ENCODE results near the gene CDC14B.
A peak's percentile ranks its signal among the peaks of the same experiment; 100 is the strongest.
"Not testable (repeated sequence)": the region's sequence is repeated elsewhere in the genome, so short reads cannot be mapped to it uniquely, and the experiment has no call there.

CDC14B gene

DNA sequence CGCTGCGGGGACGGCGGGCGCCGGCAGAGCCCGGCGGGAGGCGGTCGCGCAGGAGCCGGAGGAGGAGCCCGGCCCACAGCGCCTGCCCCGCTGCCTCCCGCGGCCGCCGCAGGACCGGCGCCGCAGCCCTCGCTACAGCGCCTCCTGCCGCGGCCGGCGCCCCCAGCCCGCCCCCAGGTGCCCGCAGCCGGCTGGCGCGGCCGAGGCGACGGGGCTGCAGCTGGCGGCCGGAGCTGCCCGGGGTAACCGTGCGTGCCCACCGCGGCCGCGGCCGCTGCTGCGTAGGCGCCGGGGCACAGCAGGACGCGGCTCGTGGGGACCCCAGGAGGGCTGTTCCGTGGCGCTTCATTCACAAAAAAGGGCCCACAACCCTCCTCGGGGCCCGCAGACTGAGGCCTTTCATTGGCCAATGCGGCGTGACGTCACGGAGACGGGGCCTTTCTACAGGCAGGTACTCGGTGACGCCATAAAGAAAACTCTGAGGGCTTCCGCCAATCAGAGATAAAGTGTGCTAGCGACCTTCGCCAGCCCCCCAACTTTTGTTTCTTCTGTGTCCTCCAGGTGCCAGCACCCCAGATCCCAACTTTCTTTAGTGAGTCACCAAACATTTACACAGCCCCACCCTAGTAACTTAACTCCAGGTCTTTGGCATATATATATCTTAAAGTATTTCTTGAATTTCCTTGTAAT is at the start of gene CDC14B:
CDC14B (minus strand) TSS at position 353 of the 690 bp plus-strand sequence. CDS start 465 bp downstream, outside the sequence.
- peak; percentile 76 for DNase-seq (ENCODE audit: low read depth)

DNA sequence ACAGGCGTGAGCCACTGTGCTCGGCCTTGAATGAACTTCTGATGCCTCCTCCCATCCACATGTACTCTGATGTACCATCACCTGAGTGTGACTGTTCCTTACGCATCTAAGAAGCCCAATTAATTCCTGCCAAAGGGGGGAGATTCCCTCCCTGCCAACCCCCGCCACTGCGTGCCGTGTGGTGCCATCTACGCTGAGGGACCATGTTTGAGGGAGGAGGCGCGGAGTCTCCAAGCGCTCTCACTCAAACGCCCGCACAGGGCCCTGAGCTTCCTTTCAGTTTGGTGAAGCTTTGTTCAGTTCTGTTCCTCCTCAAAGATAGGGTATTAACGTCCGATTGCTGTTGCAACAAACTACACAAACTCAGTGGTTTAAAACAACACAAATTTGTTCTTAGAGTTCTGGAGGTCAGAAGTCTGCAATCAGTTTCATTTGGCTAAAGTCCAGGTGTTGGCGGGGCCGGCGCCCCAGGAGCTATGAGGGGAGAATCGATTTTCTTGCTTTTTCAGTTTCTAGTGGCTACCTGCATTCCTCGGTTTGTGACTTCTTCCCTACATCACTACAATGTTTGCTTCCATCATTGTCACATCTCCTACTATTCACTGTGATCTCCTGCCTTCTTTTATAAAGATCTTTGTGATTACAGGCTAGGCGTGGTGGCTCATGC is 49.4 kb upstream of the CDC14B start:
- DNase-seq (ENCODE audit: low read depth) = no peak

DNA sequence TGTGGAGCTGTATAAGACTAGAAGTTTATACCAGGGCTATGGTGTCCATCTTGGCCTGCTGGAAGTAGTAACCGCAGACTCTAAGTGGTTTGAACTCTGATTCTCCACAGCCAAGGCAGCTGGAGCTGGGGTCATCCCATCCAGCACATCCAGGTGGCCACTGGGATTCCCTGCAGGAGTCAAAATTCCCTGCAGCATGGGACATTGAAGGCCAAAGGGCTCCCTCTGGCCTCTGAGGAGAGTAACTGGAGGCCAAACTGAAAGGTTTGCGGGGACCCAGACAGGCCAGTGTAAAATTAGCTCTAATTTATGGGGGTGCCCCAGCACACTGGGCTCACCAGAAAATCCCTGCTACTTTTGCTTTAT is 47.7 kb upstream of the CDC14B start:
- DNase-seq (ENCODE audit: low read depth) = no peak

GRCh38 chr9:96666653-96667362 is 47.2 kb upstream of the CDC14B start:
- not testable (repeated sequence) for DNase-seq (ENCODE audit: low read depth)

- DNase-seq (ENCODE audit: low read depth) = no peak
Measured at GRCh38 chr9:96665789-96666188, 46.1 kb upstream of the CDC14B start.

GRCh38 chr9:96663506-96664120 is 44.0 kb upstream of the CDC14B start:
- DNase-seq (ENCODE audit: low read depth) = no peak

DNA sequence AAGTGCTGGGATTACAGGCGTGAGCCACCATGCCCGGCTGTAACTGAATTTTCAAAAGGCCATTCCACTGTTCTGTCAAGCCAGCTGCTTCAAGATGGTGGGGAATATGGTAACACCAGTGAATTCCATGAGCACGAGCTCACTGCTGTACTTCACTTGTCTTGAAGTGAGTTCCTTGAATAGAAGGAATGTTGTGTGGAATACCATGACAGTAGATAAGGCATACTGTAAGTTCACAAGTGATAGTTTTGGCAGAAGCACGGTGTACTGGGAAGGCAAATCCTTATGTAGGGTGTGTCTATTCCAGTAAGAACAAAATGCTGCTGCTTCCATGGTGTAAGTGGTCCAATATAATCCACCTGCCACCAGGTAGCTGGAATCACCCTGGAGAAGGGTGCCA is 42.1 kb upstream of the CDC14B start:
- DNase-seq (ENCODE audit: low read depth) = no peak

GRCh38 chr9:96660692-96661248 is 41.1 kb upstream of the CDC14B start:
- no peak for DNase-seq (ENCODE audit: low read depth)

DNA sequence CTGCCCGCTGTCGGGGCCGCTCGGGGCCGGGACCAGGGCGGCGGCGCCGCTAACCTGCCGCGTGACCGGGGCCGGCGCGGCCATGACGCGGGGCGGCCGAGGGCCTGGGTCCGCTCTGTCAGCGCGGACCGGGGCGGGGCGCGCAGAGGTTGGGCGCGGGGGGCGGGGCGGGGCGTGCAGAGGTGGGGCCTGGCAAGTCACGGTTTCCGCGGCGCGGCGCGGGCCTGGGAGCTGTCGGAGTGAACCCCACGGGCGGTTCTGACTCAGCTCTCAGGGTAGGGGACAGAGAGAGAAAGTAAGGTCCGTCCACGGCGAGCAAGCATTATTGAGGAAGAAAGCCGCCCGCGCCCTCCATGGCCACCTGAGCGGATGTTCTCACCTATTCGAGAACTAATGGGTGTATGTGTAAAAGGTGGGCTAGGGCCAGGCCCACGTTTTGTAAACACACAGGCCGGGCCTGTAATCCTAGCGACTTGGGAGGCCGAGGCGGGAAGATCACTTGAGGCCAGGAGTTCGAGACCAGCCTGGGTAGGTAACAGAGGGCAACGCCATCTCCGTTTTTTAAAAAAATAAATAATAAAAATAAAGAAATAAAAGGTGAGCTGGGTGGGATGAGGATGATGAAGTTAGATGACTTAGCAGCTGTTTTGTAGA is 35.7 kb upstream of the CDC14B start, which contains the start of gene PRXL2C:
PRXL2C (minus strand) TSS at position 120 of the 654 bp plus-strand sequence; CDS start at position 84, 36 bp downstream.
- DNase-seq (ENCODE audit: low read depth) = peak; percentile 82

DNA sequence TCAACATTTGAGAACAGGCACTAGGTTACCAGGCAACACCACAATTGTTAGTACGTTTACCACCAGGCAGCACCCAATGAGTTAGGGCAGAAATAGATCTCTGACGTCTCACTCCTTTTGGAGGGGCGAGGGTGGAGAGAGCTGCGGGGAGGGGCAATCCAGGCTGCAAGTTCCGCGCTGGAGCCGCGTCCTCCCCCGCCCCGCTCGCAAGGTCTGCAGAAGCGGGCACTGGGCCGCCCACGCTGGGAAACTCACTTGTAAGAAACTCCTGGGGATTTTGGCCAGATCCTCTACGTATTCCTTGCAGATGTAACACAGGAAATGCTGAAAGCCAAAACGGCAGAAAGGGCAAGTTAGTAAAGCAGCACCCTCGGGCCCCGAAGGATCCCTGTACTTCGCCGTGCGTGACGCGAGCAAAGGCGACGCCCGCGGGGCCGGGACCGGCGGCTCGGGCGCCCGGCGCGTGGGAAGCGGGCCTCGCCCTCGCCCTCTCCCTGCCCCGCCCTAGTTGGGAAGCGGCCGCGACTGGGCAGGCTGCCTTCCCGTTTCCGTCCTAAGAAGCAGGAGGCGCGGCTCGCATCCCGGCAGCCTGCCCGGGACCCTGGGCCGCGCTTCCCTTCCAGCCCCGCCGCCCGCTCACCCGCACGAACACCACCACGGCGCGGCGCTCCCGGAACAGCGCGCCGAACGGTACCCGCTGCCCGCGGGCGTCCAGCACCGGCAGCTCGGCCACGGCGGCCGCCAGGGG is 35.0 kb upstream of the CDC14B start:
- DNase-seq (ENCODE audit: low read depth) = peak; percentile 54

GRCh38 chr9:96651626-96652025 is 32.0 kb upstream of the CDC14B start:
- DNase-seq (ENCODE audit: low read depth) = no peak

- no peak for DNase-seq (ENCODE audit: low read depth)
Measured at GRCh38 chr9:96649620-96650324, 30.1 kb upstream of the CDC14B start.

DNA sequence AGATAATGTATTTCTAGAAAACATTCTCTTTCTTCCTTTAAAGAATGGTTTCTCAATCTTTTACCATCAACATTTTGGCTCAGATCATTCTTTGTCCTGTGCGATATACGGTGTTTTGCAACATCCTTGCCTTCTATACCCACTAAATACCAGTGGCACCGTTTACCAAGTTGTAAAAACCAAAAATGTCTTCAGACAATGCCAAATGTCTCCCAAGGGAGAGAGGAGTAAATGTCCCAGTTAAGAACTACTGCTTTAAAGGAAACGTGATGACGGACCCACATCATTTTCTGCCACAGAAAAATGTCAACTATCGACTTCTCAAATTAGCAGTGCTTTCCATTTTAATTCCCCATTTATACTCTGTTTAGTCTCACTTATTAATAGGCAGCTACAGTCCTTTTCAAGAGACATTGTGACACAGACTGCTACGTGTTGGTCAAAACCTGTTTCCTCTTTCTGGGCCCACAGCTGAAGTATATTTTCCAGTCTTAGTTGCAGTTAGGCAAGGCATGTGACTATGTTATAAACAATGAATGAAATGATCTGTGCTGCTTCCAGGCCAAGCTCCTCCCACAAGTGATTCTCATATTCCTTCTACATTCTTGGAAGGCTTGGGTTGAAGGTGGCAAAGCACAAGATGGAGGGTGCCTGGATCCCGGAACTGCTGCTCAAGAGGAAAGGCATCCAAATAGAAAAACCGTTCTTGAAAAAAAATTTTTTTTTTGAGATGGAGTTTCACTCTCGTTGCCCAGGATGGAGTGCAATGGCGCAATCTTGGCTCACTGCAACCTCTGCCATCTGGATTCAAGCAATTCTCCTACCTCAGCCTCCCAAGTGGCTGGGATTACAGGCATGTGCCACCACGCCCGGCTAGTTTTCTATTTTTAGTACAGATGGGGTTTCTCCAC is 26.7 kb upstream of the CDC14B start:
- no peak for DNase-seq (ENCODE audit: low read depth)

DNA sequence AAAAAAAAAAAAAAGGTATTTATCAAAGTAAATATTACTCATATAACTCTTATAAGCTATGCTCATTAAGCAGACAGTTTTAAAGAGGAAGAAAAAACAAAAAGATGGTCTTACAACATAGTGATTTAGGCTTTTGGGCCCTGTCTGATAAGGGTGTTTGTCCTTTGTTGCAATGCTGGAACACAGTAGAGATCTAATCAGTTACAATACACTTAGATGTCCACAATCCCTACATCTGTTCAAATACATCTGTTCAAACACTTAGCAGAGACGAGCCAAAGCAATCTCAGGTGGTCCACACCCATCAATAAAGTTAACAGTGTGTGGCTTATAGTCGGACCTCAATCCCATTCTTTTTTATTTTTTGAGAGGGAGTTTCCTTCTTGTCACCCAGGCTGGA is 24.5 kb upstream of the CDC14B start:
- no peak for DNase-seq (ENCODE audit: low read depth)

DNA sequence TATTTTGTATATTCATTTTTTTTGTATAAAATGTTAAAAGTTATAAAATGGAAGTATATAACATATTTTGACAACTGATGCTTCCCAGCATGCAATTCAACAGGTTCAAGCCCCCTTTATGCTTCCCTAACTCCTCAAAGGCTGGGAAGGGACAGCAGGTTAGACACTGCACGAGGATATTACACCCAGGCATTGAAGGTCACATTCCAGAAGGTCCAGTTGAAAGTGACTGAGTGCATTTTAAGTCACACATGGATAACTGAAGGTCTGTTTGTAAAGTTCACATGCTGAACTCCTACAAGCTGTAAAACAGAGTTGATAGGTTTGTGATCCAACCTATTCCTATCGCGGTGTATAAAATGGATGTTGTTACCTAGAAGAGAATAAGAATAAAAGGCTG is 21.9 kb upstream of the CDC14B start:
- no peak for DNase-seq (ENCODE audit: low read depth)

DNA sequence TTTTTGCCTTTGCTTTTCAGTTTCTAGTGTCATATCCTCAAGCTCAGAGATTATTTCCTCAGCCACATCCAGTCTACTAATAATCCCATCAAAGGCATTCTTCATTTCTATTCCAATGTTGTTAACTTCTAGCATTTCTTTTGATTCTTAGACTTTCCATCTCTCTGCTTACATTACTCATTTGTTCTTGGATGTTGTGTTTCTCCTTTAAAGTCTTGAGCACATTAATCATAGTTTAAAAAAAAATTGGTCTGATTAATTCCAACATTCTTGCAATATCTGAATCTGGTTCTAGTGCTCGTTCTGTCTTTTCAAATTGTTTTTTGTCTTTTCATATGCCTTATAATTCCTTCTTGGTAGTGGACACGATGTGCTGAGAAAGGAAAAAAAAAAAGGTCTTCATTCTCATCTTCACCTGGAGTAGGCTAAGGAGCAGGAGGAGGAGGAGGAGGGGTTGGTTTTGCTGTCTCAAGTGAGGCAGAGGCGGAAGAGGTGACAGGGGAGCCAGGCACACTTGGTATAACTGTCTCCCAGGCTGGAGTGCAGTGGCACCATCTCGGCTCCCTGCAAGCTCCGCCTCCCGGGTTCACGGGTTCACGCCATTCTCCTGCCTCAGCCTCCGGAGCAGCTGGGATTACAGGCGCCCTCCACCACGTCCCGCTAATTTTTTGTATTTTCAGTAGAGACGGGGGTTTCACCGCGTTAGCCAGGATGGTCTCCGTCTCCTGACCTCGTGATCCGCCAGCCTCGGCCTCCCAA is 19.1 kb upstream of the CDC14B start:
- no peak for DNase-seq (ENCODE audit: low read depth)

DNA sequence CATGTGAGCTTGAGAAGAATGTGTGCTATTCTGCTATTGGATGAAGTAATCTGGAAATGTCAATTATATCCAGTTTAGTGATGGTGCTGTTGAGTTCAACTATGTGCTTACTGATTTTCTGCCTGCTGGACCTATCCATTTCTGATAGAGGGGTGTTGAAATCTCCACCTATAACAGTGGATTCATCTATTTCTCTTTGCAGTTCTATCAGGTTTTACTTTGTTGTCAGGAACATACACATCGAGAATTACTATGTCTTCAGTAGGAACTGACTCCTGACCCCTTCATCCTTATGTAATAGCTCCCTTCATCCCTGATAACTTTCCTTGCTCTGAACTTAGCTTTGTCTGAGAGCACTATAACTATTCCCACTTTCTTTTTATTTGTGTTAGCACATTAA is 16.7 kb upstream of the CDC14B start:
- no peak for DNase-seq (ENCODE audit: low read depth)

GRCh38 chr9:96633579-96633978 is 13.9 kb upstream of the CDC14B start:
- DNase-seq (ENCODE audit: low read depth) = not testable (repeated sequence)

GRCh38 chr9:96626912-96627311 is 7.3 kb upstream of the CDC14B start:
- DNase-seq (ENCODE audit: low read depth) = no peak
